Ecto neural progenitor cell (in vitro differentiated cells): Measurements from ENCODE around the gene XAGE2.

Experiments
- DNase-seq: peaks from one replicate; pipeline ENCODE4 v3.0.0-alpha.2; 2018; ENCODE audit warnings: low spot score

XAGE2 gene

DNA sequence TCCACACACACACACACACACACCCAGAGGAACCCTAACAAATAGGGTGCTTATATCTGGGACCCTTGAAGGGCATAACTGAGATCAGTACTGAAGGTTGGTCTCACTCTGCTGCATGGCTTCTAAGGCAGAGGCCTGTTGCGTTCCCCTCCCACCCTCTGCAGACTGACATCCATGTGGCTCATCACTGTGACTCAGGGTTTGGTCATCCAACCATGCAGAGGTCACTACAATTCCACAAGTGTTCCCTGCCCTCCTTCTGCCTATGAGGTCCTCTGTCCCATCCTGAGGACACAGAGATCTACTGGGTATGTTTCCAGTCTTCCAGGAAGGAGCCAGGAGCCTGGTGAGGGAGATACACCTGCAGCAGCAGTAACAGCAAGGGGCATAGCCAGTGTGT, 55.8 kb downstream of the XAGE2 start:
- no peak for DNase-seq
